ENCODE results near the gene UQCRC1. TPM values are rescaled to one million over a fixed set of nuclear protein-coding genes. Genes with fewer than 3 reads are reported as not detected.

The UQCRC1 gene
- total RNA-seq, 1 donor from 2014 or later: 190 TPM

GRCh38 chr3:48650723-48651122 lies 41.3 kb upstream of the UQCRC1 start:
- Histone ChIP-seq H3K4me1 (ENCODE audit: insufficient read depth, low read length) (no peaks in the 10 kb centered on the region), H2AFZ (ENCODE audit: low read depth, low read length) (no peak overlapping the region), H3K27ac (ENCODE audit: low read depth, low read length) (no peak overlapping the region), H3K9me3 (ENCODE audit: insufficient read depth, low read depth, low read length) (no peaks in the 10 kb centered on the region), H3K4me2 (ENCODE audit: low read length) (no peak overlapping the region), H4K20me1 (ENCODE audit: insufficient read depth, low read length) (peaks cover 3% of the 10 kb centered on the region), H3K4me3 (ENCODE audit: insufficient read depth, low read depth, low read length) (no peak overlapping the region), H3K9ac (ENCODE audit: low read length) (no peak overlapping the region), H3K27me3 (ENCODE audit: insufficient read depth, low read length) (no peaks in the 10 kb centered on the region), H3K79me2 (ENCODE audit: insufficient read depth, low read length) (no peaks in the 10 kb centered on the region), H3K36me3 (ENCODE audit: insufficient read depth, low read length) (no peaks in the 10 kb centered on the region)
- FAIRE-seq (no peak), DNase-seq (ENCODE audit: low read depth) (no peak)
- Mint-ChIP-seq H3K36me3 (ENCODE audit: low read depth, unreplicated experiment) (peaks cover 26% of the 10 kb centered on the region), H3K27ac (ENCODE audit: unreplicated experiment) (no peak overlapping the region), H3K4me1 (ENCODE audit: low read depth, unreplicated experiment) (no peaks in the 10 kb centered on the region), H3K27me3 (ENCODE audit: low read depth, unreplicated experiment) (peaks cover 16% of the 10 kb centered on the region), H3K9me3 (ENCODE audit: unreplicated experiment) (peaks cover 3% of the 10 kb centered on the region), H3K4me3 (ENCODE audit: unreplicated experiment) (no peak overlapping the region)
- TF ChIP-seq CTCF (IDR thresholded peaks at IDR 0.05; ENCODE audit: insufficient read depth, low read depth, low read length) (no peak), EZH2 (IDR thresholded peaks at IDR 0.05; ENCODE audit: insufficient read depth, low read length) (no peak)

GRCh38 chr3:48648188-48648850 lies 38.9 kb upstream of the UQCRC1 start:
- Mint-ChIP-seq H3K36me3 (ENCODE audit: low read depth, unreplicated experiment) (peaks cover 18% of the 10 kb centered on the region), H3K9me3 (ENCODE audit: unreplicated experiment) (no peaks in the 10 kb centered on the region), H3K27me3 (ENCODE audit: low read depth, unreplicated experiment) (peaks cover 17% of the 10 kb centered on the region), H3K4me3 (ENCODE audit: unreplicated experiment) (no peak overlapping the region), H3K4me1 (ENCODE audit: low read depth, unreplicated experiment) (no peaks in the 10 kb centered on the region), H3K27ac (ENCODE audit: unreplicated experiment) (no peak overlapping the region)
- H4K20me1 ChIP-seq (ENCODE audit: insufficient read depth, low read length): no peaks in the 10 kb centered on the region
- H2AFZ ChIP-seq (ENCODE audit: low read depth, low read length): no peak overlapping the region
- FAIRE-seq (no peak), DNase-seq (ENCODE audit: low read depth) (no peak)
- no peak overlapping the region for H3K27ac ChIP-seq (ENCODE audit: low read depth, low read length)
- H3K9ac ChIP-seq (ENCODE audit: low read length): no peak overlapping the region
- H3K27me3 ChIP-seq (ENCODE audit: insufficient read depth, low read length): no peaks in the 10 kb centered on the region
- no peak overlapping the region for H3K4me2 ChIP-seq (ENCODE audit: low read length)
- TF ChIP-seq CTCF (IDR thresholded peaks at IDR 0.05; ENCODE audit: insufficient read depth, low read depth, low read length) (no peak), EZH2 (IDR thresholded peaks at IDR 0.05; ENCODE audit: insufficient read depth, low read length) (no peak)
- no peak overlapping the region for H3K4me3 ChIP-seq (ENCODE audit: insufficient read depth, low read depth, low read length)
- H3K36me3 ChIP-seq (ENCODE audit: insufficient read depth, low read length): no peaks in the 10 kb centered on the region
- H3K9me3 ChIP-seq (ENCODE audit: insufficient read depth, low read depth, low read length): no peaks in the 10 kb centered on the region
- H3K79me2 ChIP-seq (ENCODE audit: insufficient read depth, low read length): no peaks in the 10 kb centered on the region
- no peaks in the 10 kb centered on the region for H3K4me1 ChIP-seq (ENCODE audit: insufficient read depth, low read length)

- no peaks in the 10 kb centered on the region for H3K4me1 Mint-ChIP-seq (ENCODE audit: low read depth, unreplicated experiment)
- Histone ChIP-seq H3K27me3 (ENCODE audit: insufficient read depth, low read length) (no peaks in the 10 kb centered on the region), H3K4me1 (ENCODE audit: insufficient read depth, low read length) (no peaks in the 10 kb centered on the region), H3K4me3 (ENCODE audit: insufficient read depth, low read depth, low read length) (no peak overlapping the region), H3K36me3 (ENCODE audit: insufficient read depth, low read length) (no peaks in the 10 kb centered on the region), H3K9ac (ENCODE audit: low read length) (no peak overlapping the region), H4K20me1 (ENCODE audit: insufficient read depth, low read length) (no peaks in the 10 kb centered on the region), H3K4me2 (ENCODE audit: low read length) (no peak overlapping the region), H3K27ac (ENCODE audit: low read depth, low read length) (no peak overlapping the region), H2AFZ (ENCODE audit: low read depth, low read length) (no peak overlapping the region), H3K9me3 (ENCODE audit: insufficient read depth, low read depth, low read length) (no peaks in the 10 kb centered on the region), H3K79me2 (ENCODE audit: insufficient read depth, low read length) (no peaks in the 10 kb centered on the region)
- no peak overlapping the region for H3K4me3 Mint-ChIP-seq (ENCODE audit: unreplicated experiment)
- FAIRE-seq (no peak), DNase-seq (ENCODE audit: low read depth) (no peak)
- no peak for TF ChIP-seq CTCF (IDR thresholded peaks at IDR 0.05; ENCODE audit: insufficient read depth, low read depth, low read length)
- H3K36me3 Mint-ChIP-seq (ENCODE audit: low read depth, unreplicated experiment): peaks cover 19% of the 10 kb centered on the region
- H3K27ac Mint-ChIP-seq (ENCODE audit: unreplicated experiment): no peak overlapping the region
- peaks cover 16% of the 10 kb centered on the region for H3K27me3 Mint-ChIP-seq (ENCODE audit: low read depth, unreplicated experiment)
- H3K9me3 Mint-ChIP-seq (ENCODE audit: unreplicated experiment): no peaks in the 10 kb centered on the region
These were observed 38.3 kb upstream of the UQCRC1 start for GRCh38 chr3:48647714-48648113.

All from astrocyte (in vitro differentiated cells and primary cell).